ENCODE data around the gene TREH. TPM values are rescaled to one million over a fixed set of nuclear protein-coding genes. Genes with fewer than 3 reads are reported as not detected.

The TREH gene
- total RNA-seq, 1 donor from 2014 or later = not detected

DNA sequence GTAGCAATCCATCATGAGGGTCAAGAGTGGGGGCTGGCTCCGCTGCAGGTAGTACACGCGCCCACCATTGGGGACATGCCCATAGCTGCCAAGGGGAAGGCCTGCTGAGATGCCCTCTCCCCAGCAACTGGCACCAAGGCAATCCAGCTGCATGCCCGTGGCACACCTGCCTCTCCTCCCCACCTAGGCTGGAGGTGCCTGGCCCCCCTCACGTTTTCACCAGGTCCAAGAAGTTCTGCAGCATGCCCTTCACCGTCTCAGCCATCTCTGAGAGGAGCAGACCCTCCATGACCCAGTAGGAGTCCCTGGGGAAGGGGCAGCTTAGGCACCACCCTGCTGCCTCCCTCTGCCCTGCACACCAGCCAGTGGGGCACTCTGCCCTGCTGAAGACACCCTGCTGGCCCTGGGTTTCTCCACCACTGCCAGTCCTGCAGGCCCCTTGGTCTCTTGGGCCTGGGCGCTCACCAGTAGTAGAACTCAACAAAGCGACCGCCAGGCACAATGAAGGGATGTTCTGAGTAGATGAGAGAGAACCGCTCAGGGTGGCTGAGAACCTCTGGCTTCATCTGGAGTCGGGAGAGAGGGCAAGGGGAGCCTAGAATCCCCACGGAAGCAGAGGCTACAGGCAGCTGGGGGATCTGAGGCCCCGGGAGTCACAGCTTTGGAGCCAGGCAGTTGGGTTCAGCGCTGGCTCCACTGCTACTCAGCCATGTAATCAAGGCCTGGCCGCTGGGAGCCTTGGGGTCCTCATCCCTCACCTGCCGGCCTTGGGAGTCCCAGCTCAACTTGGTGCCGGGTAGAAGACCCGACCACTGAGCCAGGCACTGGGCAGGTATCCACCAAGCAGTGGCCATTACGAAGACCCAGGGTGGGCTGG lies 17.8 kb downstream of the TREH start:
- Mint-ChIP-seq H3K4me3 (ENCODE audit: unreplicated experiment) (no peak overlapping the region), H3K36me3 (ENCODE audit: unreplicated experiment) (no peaks in the 10 kb centered on the region), H3K27ac (ENCODE audit: unreplicated experiment) (no peak overlapping the region), H3K9me3 (ENCODE audit: unreplicated experiment) (no peaks in the 10 kb centered on the region), H3K4me1 (ENCODE audit: low read depth, unreplicated experiment) (peaks cover 8% of the 10 kb centered on the region), H3K27me3 (ENCODE audit: unreplicated experiment) (peaks cover 10% of the 10 kb centered on the region)
- no peak for DNase-seq
- TF ChIP-seq, protein P1, sequence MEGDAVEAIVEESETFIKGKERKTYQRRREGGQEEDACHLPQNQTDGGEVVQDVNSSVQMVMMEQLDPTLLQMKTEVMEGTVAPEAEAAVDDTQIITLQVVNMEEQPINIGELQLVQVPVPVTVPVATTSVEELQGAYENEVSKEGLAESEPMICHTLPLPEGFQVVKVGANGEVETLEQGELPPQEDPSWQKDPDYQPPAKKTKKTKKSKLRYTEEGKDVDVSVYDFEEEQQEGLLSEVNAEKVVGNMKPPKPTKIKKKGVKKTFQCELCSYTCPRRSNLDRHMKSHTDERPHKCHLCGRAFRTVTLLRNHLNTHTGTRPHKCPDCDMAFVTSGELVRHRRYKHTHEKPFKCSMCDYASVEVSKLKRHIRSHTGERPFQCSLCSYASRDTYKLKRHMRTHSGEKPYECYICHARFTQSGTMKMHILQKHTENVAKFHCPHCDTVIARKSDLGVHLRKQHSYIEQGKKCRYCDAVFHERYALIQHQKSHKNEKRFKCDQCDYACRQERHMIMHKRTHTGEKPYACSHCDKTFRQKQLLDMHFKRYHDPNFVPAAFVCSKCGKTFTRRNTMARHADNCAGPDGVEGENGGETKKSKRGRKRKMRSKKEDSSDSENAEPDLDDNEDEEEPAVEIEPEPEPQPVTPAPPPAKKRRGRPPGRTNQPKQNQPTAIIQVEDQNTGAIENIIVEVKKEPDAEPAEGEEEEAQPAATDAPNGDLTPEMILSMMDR (IDR thresholded peaks at IDR 0.05; ENCODE audit: partially characterized antibody, unreplicated experiment) = no peak

DNA sequence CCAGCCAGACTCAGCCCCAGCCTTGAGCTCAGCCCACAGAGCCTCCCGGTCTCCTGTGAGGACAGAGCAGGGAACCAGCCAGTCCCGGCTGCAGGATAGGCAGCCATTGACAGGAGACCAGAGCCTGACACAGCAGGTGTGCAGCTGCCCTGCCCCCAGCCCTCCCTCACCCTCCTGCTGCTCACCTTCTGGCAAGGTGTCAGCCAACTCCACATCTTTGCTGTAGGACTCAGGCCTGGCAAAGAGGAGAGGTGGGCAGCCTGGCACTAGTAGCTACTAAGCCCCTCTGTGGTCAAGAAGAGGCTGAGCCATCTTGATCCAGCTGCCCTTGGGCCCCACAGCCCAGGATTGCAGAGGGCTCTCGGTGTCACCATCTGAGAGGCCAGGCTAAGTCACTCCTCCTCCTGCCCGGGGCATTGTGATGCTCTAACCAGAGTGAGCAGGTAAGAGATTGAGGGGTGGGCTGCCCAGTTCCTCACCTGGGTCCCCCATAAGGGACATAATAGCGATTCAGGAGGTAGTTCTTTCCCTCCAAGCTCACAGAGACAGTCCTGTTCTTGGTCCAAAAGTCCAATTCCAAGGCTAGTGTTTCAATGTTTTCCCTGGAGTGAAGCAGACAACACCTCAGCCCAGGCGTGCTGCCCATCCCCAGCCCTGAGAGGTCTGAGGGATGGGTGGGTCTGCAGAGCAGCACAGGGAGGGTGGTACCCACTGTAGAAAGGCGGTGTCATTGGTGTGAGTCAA lies 18.6 kb downstream of the TREH start:
- Mint-ChIP-seq H3K4me3 (ENCODE audit: unreplicated experiment) (no peak overlapping the region), H3K4me1 (ENCODE audit: low read depth, unreplicated experiment) (peaks cover 8% of the 10 kb centered on the region), H3K36me3 (ENCODE audit: unreplicated experiment) (no peaks in the 10 kb centered on the region), H3K27ac (ENCODE audit: unreplicated experiment) (no peak overlapping the region), H3K9me3 (ENCODE audit: unreplicated experiment) (no peaks in the 10 kb centered on the region), H3K27me3 (ENCODE audit: unreplicated experiment) (peaks cover 10% of the 10 kb centered on the region)
- TF ChIP-seq, protein P1 (IDR thresholded peaks at IDR 0.05; ENCODE audit: partially characterized antibody, unreplicated experiment) = no peak
- DNase-seq = no peak

DNA sequence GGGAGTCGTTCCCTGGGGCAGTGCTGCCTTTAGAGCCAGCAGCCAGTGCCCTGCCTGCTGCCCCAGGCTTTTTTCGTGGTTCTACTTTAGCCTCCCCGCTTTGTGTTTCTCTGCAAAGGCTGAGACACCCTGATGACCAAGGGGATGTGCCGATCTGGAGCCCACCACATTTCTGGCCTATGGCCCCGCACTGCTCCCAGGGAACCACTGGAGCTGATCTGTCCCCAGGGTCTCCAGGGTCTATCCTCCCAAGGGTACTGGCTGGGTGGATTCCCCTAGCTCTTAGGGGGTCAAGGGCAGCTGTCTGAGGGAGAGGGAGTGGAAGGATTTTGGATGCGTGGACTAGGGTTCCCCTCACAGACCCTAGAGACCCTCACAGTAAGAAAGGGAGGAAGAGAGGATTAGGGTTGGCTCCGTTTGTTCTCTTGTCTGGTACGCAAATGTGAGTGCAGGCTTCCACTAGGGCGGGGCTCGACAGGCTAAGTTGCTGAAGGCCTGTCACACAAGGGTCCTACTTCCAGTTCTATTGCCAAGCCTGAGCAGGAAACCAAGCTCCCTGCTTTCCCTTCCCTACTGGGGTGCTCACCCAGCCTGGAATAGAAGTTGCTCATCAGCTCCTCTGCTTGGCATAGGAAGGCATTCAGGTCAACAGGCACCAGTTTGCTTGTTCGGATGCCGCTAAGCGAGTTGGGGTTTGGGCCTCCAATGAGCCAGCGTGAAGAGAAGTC lies 19.3 kb downstream of the TREH start:
- no peak overlapping the region for H3K27ac Mint-ChIP-seq (ENCODE audit: unreplicated experiment)
- no peaks in the 10 kb centered on the region for H3K9me3 Mint-ChIP-seq (ENCODE audit: unreplicated experiment)
- no peaks in the 10 kb centered on the region for H3K36me3 Mint-ChIP-seq (ENCODE audit: unreplicated experiment)
- TF ChIP-seq, protein P1 (IDR thresholded peaks at IDR 0.05; ENCODE audit: partially characterized antibody, unreplicated experiment) = no peak
- H3K27me3 Mint-ChIP-seq (ENCODE audit: unreplicated experiment) = peaks cover 10% of the 10 kb centered on the region
- DNase-seq = no peak
- peaks cover 8% of the 10 kb centered on the region for H3K4me1 Mint-ChIP-seq (ENCODE audit: low read depth, unreplicated experiment)
- peak overlapping the region; percentile 20 for H3K4me3 Mint-ChIP-seq (ENCODE audit: unreplicated experiment)

DNA sequence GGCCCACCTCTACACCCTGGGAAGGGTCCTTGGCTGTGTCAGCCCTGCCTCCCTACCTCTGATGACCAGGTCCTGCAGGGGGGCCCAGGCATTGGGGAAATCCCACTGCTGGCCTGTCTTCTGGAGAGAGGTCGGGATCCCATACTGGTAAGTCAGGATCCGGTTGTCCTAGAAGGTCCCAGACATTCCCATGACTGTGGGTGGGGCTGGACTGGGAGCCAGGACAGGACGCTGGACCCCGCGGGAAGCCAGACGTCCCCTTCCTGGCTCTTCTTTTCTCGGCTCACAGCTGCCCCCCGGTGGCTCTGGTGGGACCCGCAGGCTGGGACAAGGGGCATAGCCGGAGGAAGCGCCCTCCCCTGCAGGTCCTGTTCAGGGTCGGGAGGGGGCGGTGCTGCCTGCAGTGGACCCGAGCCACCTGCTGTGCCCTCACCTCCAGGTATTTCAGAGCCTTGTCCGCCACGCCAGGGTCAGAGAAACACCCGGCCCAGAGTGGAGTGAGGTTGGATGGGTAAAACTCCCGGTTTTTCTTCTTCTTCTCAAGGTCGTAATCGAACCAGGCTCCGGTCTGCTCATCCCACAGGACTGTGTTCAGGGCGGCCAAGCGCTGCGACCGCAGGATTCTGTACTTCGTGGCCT lies 20.0 kb downstream of the TREH start:
- H3K9me3 Mint-ChIP-seq (ENCODE audit: unreplicated experiment) = no peaks in the 10 kb centered on the region
- no peak overlapping the region for H3K4me3 Mint-ChIP-seq (ENCODE audit: unreplicated experiment)
- peak; percentile 97 for DNase-seq
- peaks cover 8% of the 10 kb centered on the region for H3K4me1 Mint-ChIP-seq (ENCODE audit: low read depth, unreplicated experiment)
- peaks cover 10% of the 10 kb centered on the region for H3K27me3 Mint-ChIP-seq (ENCODE audit: unreplicated experiment)
- H3K27ac Mint-ChIP-seq (ENCODE audit: unreplicated experiment) = no peak overlapping the region
- no peaks in the 10 kb centered on the region for H3K36me3 Mint-ChIP-seq (ENCODE audit: unreplicated experiment)
- TF ChIP-seq, protein P1 (IDR thresholded peaks at IDR 0.05; ENCODE audit: partially characterized antibody, unreplicated experiment) = peak; percentile 95

Data from glutamatergic neuron (in vitro differentiated cells).